GM19438 (cell line): Measurements from ENCODE around the gene ITGA6.
"Not testable (repeated sequence)": the region's sequence is repeated elsewhere in the genome, so short reads cannot be mapped to it uniquely, and the experiment has no call there.

Experiments used
- ATAC-seq: cut with Tn5 transposase; IDR thresholded peaks from one replicate; pipeline ENCODE4 v1.9.1; 2021; ENCODE audit warnings: low read depth; ENCODE audit not compliant: unreplicated experiment

ITGA6 gene

GRCh38 chr2:172507199-172507598, 79.8 kb downstream of the ITGA6 start:
- ATAC-seq = no peak

DNA sequence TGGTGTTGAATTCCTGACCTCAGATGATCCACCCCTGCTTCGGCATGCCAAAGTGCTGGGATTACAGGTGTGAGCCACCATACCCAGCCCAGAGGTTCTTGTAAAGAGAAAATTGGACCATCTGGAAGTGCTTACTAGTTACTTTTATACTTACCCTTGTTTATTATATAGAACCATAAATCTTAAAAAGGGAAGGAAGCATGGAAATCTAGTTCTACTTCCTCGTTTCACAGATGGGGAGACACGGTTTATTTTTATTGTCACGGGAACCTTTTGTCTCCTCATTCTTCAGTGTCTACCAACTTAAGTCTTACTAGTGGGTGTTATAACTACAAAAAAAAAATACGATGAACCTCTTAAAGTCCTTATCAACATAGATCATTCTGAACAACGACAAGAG, 82.7 kb downstream of the ITGA6 start:
- ATAC-seq = no peak

DNA sequence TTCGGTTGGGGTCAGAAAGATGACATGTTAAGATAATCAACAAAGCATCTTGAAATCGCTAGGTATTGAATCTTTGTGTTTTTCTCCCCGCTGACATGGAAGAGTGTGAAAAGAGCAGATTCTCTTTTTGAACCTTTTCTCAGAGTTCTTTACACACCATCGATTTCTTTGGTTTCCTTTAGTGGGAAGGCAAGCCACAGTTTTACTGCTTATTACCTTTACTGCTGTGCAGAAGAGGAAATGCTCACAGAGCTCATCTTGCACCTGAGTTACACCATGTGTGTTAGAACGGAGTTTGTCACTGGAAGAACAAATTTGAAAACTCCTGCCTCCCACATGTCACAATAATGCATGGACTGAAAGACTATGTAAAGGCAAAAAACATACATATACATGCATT, 83.2 kb downstream of the ITGA6 start:
- no peak for ATAC-seq

GRCh38 chr2:172512810-172513523, 85.6 kb downstream of the ITGA6 start:
- no peak for ATAC-seq

- no peak for ATAC-seq
These were observed 86.1 kb downstream of the ITGA6 start for GRCh38 chr2:172513524-172513900.

DNA sequence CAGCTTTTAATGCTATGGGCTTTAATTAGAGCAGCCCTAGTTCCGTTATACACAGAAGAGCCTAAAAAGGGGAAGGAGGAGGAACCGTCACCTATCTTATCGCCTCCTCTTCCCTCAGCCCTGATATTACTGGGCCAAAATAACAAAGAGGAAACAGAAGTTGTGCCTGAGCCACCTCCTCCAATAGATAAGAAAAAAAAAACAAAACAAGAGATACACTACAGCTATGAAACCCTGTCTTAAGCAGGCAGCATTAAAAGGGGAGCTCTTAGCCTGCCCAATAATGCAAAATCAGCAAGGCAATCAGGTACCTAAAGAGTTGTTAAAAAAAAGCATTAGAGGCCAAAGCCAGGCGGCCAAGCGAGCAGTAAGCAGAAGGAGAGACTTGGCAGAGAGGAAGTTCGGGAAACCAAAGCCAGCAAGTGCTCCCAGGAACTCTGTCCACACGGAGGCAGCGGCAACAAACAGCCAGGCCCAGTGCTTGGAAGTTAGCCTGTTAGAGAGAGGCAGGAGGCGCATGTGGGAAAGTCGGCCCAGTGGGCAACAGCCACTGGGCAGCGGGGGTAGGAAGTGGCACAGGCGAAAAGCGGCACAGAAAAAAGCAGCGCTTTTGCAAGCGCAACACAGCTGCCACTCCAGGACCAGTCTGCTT, 86.7 kb downstream of the ITGA6 start:
- ATAC-seq = no peak

DNA sequence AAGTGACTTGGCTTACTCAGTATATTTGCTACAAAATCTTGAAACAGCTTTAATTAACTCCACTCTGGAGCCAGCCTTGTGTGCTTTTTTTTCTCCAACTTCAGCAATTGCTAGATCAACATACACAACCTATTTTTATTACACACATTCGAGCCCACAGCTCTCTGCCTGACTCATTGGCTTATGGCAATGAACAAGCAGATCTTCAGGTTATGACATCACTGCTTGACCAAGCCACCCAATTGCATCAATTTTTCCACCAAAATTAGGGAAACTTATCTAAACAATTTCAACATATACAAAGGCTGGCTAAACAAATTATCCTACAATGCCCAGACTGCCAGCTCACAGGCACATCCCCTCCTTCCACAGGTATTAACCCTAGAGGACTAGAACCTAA, 88.9 kb downstream of the ITGA6 start:
- no peak for ATAC-seq

DNA sequence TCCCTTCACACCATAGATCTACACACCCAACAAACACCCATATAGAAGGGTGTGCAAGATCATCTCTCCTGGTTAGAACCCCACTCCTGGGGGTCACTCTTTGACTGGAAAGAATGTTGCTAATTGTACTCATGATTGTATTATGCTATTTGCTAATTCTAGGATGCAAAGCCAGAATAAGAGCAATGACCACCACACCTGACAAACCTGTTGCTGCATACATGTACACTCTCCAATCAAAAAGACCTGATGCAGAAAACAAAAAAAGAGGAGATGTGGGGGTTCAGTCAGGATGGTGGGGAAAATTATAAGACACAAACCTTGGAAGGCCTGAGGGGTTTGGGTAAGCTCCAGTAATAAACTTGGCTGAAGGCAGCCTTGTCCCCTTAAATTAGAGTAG, 91.6 kb downstream of the ITGA6 start:
- no peak for ATAC-seq

- no peak for ATAC-seq
These were observed 98.2 kb downstream of the ITGA6 start for GRCh38 chr2:172525601-172526000.

DNA sequence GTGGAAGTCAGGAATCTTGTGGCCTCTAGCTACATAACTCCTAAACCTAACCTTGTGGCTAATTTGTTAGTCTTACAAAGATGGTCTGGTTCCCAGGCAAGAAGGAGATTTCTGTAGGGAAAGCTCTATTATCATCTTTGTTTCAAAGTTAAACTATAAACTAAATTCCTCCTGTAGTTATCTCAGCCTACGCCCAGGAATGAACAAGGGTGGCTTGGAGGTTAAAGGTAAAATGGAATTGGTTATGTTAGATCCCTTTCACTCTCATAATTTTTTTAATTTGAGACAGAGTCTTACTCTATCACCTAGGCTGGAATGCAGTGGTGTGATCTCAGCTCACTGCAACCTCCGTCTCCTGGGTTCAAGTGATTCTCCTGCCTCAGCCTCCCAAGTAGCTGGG, 103.9 kb downstream of the ITGA6 start:
- no peak for ATAC-seq

DNA sequence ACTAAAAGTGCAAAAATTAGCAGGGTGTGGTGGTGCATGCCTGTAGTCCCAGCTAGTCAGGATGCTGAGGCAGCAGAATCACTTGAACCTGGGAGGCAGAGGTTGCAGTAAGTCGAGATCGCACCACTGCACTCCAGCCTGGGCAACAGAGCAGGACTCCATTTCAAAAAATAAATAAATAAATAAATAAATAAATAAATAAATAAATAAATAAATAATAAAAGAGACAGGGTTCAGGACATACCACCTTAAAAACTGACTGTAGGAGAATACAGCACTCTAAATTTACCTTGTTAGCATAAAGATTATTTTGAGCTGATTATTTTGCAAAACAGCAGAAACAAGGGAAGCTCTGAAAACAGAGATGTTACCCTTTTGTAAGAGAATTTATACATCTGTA, 105.1 kb downstream of the ITGA6 start:
- not testable (repeated sequence) for ATAC-seq

GRCh38 chr2:172533687-172534086, 106.3 kb downstream of the ITGA6 start:
- no peak for ATAC-seq

GRCh38 chr2:172535119-172535518, 107.7 kb downstream of the ITGA6 start:
- no peak for ATAC-seq

DNA sequence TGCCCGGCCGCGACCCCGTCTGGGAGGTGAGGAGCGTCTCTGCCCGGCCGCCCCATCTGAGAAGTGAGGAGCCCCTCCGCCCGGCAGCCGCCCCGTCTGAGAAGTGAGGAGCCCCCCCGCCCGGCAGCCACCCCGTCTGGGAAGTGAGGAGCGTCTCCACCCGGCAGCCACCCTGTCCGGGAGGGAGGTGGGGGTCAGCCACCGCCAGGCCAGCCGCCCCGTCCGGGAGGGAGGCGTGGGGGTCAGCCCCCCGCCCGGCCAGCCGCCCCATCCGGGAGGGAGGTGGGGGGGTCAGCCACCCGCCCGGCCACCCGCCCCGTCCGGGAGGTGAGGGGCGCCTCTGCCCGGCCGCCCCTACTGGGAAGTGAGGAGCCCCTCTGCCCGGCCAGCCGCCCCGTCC, 110.5 kb downstream of the ITGA6 start:
- ATAC-seq = not testable (repeated sequence)

GRCh38 chr2:172539767-172540166, 112.4 kb downstream of the ITGA6 start:
- ATAC-seq = no peak

GRCh38 chr2:172540421-172540820, 113.0 kb downstream of the ITGA6 start:
- no peak for ATAC-seq

GRCh38 chr2:172545408-172546075, 118.2 kb downstream of the ITGA6 start:
- ATAC-seq = no peak

- no peak for ATAC-seq
These were observed 121.7 kb downstream of the ITGA6 start for GRCh38 chr2:172549131-172549530.

- not testable (repeated sequence) for ATAC-seq
These were observed 122.4 kb downstream of the ITGA6 start for GRCh38 chr2:172549802-172550201.

- no peak for ATAC-seq
These were observed 123.0 kb downstream of the ITGA6 start for GRCh38 chr2:172550419-172550818.

- no peak for ATAC-seq
These were observed 123.9 kb downstream of the ITGA6 start for GRCh38 chr2:172551271-172551670.
